A673 (cell line): ENCODE results near the gene C19orf85. TPM values are rescaled to one million over a fixed set of nuclear protein-coding genes. Genes with fewer than 3 reads are reported as not detected.

ENCODE experiments used
- BruUV-seq: library from RNA; stranded (reverse); fragments of 400-500 nt; replicated peaks from 2 replicates; lab custom pipeline; 2021; lab: Mats Ljungman, UMichigan
- CTCF ChIA-PET: fragments of 300-600 bp; sonication (Branson Sonifier 250); formaldehyde crosslinking; loops from one replicate; lab custom pipeline; 2022; ENCODE audit warnings: antibody characterized with exemption; lab: Charles Lee
- POLR2A ChIA-PET: fragments of 300-600 bp; sonication (Branson Sonifier 250); formaldehyde crosslinking; loops from one replicate; lab custom pipeline; 2022; ENCODE audit warnings: antibody characterized with exemption; ENCODE audit not compliant: low non-redundant PET; lab: Charles Lee
- DNase-seq: peaks from one replicate; pipeline ENCODE4 v3.0.0-alpha.2; 2015; ENCODE audit warnings: low spot score
- H3K27ac ChIP-seq: fragments of 200-600 bp; sonication (generic); 2 replicates; pipeline ENCODE4 v1.5.1; 2016; ENCODE audit warnings: mixed run types, low read depth, mild to moderate bottlenecking, mixed read lengths, antibody characterized with exemption, low read length; ENCODE audit not compliant: poor library complexity, severe bottlenecking
- H3K27me3 ChIP-seq: fragments of 200-600 bp; sonication (generic); replicated peaks from 2 replicates; pipeline ENCODE4 v1.6.1; 2017; ENCODE audit warnings: mixed run types, low read depth, mild to moderate bottlenecking, mixed read lengths, antibody characterized with exemption, low read length; ENCODE audit not compliant: insufficient read depth, poor library complexity
- H3K36me3 ChIP-seq: fragments of 200-600 bp; sonication (generic); 2 replicates; pipeline ENCODE4 v1.6.1; 2016; ENCODE audit warnings: mixed run types, mild to moderate bottlenecking, mixed read lengths, antibody characterized with exemption, low read length; ENCODE audit not compliant: insufficient read depth, poor library complexity, severe bottlenecking
- H3K4me1 ChIP-seq: fragments of 200-600 bp; sonication (generic); 2 replicates; pipeline ENCODE4 v1.6.1; 2017; ENCODE audit warnings: mixed run types, mild to moderate bottlenecking, mixed read lengths, antibody characterized with exemption, low read length; ENCODE audit not compliant: insufficient read depth, poor library complexity, severe bottlenecking
- H3K4me3 ChIP-seq: fragments of 200-600 bp; sonication (generic); 2 replicates; pipeline ENCODE4 v1.5.1; 2016; ENCODE audit warnings: low read depth, mixed run types, mild to moderate bottlenecking, mixed read lengths, low read length; ENCODE audit not compliant: poor library complexity, severe bottlenecking
- H3K9me3 ChIP-seq: fragments of 200-600 bp; sonication (generic); 2 replicates; pipeline ENCODE4 v1.6.1; 2016; ENCODE audit warnings: mixed run types, low read depth, mild to moderate bottlenecking, mixed read lengths, antibody characterized with exemption, low read length; ENCODE audit not compliant: poor library complexity, severe bottlenecking
- CTCF ChIP-seq: fragments of 300-800, 200-600 bp; sonication (generic); conservative IDR thresholded peaks from 2 replicates; pipeline ENCODE4 v1.5.1; 2017; ENCODE audit warnings: low read depth, mild to moderate bottlenecking, antibody characterized with exemption, low read length, moderate library complexity, mixed read lengths
- EZH2 ChIP-seq: fragments of 200-600 bp; sonication (generic); IDR thresholded peaks from 2 replicates; pipeline ENCODE4 v1.6.1; 2017; ENCODE audit warnings: borderline replicate concordance, low read depth, mild to moderate bottlenecking, mixed read lengths, antibody characterized with exemption, low read length; ENCODE audit not compliant: poor library complexity, severe bottlenecking
- intact Hi-C: fragments of 100-400 bp; cut with micrococcal nuclease; formaldehyde crosslinking; loops from one replicate; pipeline ENCODE4 v1.10.0; 2022; ENCODE audit not compliant: unreplicated experiment
- total RNA-seq: library from RNA; stranded (reverse); gene quantifications from 2 replicates; pipeline ENCODE4 v1.2.3, GENCODE V29; 2021

The C19orf85 gene
- total RNA-seq, 1 experiment from 2014 or later, result not detected

DNA sequence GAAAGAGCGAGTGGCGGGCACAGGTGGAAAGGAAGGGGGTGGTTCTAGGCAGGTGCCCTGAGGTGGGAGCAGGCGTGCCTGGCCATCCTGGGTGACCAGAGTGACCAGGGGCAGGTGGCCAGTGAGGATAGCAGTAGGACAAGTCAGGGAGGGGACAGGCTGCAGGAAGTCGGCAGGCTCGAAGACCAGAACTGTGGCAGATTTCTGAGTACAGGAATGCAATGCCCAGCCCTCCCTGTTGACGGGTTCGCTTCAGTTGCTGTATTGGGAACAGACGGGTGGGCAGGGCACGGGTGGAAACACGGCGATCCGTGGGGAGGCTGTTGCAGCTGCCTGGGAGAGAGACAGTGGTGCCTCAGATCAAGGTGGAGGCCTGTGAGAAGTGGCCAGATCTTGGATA lies 13.8 kb upstream of the C19orf85 start:
- no peak for TF ChIP-seq CTCF
- no peak for TF ChIP-seq EZH2
- no peak overlapping the region for H3K4me3 ChIP-seq
- no TSS peak for BruUV-seq
- H3K36me3 ChIP-seq, result no peaks in the 10 kb centered on the region
- intact Hi-C loops, result no loop called here
- ChIA-PET POLR2A (no interaction called here), CTCF (no interaction called here)
- H3K4me1 ChIP-seq, result peaks cover 14% of the 10 kb centered on the region
- DNase-seq, result no peak
- no peaks in the 10 kb centered on the region for H3K27me3 ChIP-seq
- no peak overlapping the region for H3K27ac ChIP-seq
- H3K9me3 ChIP-seq, result no peaks in the 10 kb centered on the region

GRCh38 chr19:55477905-55478304 lies 13.4 kb upstream of the C19orf85 start:
- Histone ChIP-seq H3K27ac (peak overlapping the region; percentile 62), H3K27me3 (no peaks in the 10 kb centered on the region), H3K4me3 (peak overlapping the region; percentile 56), H3K36me3 (no peaks in the 10 kb centered on the region), H3K4me1 (peaks cover 14% of the 10 kb centered on the region), H3K9me3 (no peaks in the 10 kb centered on the region)
- no peak for DNase-seq
- TF ChIP-seq EZH2, result no peak
- ChIA-PET CTCF (interaction anchor here (1.6 kb wide), 1 partner anchor 155 kb away, joined by 4 read pairs; no protein-coding TSS in a partner anchor), POLR2A (no interaction called here)
- BruUV-seq, result no TSS peak
- intact Hi-C loops, result no loop called here

- ChIA-PET POLR2A (interaction anchor here (0.6 to 0.8 kb wide), 4 partner anchors 23 to 271 kb away, joined by 3 to 4 read pairs (median 3); partner anchors contain the start of gene CCDC106), CTCF (interaction anchor here (0.7 to 1.6 kb wide), 4 partner anchors 8 to 156 kb away, joined by 4 to 8 read pairs (median 8); no protein-coding TSS in a partner anchor)
- TF ChIP-seq EZH2 (no peak), CTCF (no peak)
- Histone ChIP-seq H3K27ac (peak within 1 kb of the TSS; percentile 92), H3K9me3 (no peaks in the 10 kb centered on the region), H3K36me3 (no peaks in the 10 kb centered on the region), H3K4me3 (peak within 1 kb of the TSS; percentile 56), H3K27me3 (no peaks in the 10 kb centered on the region), H3K4me1 (peaks cover 14% of the 10 kb centered on the region)
- BruUV-seq, result no TSS peak
- intact Hi-C loops, result no loop called here
- peak; percentile 99 for DNase-seq
Observed at GRCh38 chr19:55476100-55476775, 11.7 kb upstream of the C19orf85 start, which contains the start of gene ZNF628. TSS of gene ZNF628 (plus strand) at chr19:55476617. CDS start at chr19:55479911, 3,294 bp downstream.
